GM21619 (cell line): ENCODE measurements around the gene PCBP4.

Source experiments
- ATAC-seq: cut with Tn5 transposase; IDR thresholded peaks from one replicate; pipeline ENCODE4 v1.9.1; 2021; ENCODE audit not compliant: unreplicated experiment

The PCBP4 gene

GRCh38 chr3:51967384-51968169 lies at the start of gene PCBP4:
Gene PCBP4, minus strand, starts transcription at chr3:51967454. Its CDS starts 6,214 bp downstream, at chr3:51961240.
- ATAC-seq: peak; percentile 41

GRCh38 chr3:52015438-52016228 lies 48.4 kb upstream of the PCBP4 start:
- no peak for ATAC-seq

- no peak for ATAC-seq
Measured at GRCh38 chr3:52014613-52015012, 47.4 kb upstream of the PCBP4 start.

- ATAC-seq: no peak
Measured at GRCh38 chr3:52013802-52014598, 46.7 kb upstream of the PCBP4 start.

DNA sequence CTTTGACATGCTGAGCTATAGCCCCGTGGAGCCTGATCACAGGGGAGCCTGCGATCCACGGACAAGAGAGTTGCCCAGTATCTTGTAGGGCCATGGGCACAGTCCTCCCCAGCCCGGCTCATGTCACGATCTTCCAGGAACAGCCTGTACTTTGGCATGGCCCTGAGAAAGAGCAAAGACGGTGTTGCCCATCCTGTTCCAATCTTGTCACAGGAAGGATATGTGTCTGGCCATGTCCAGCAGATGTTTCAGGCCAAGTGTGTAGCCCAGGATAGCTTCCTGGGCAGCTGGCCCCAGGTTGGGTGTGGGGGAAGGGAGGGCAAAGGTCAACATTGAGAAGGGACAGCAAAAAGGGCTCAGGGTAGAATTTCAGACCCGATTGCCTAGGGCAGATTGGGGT lies 45.4 kb upstream of the PCBP4 start:
- no peak for ATAC-seq

- ATAC-seq: no peak
Measured at GRCh38 chr3:52010431-52010830, 43.2 kb upstream of the PCBP4 start.

DNA sequence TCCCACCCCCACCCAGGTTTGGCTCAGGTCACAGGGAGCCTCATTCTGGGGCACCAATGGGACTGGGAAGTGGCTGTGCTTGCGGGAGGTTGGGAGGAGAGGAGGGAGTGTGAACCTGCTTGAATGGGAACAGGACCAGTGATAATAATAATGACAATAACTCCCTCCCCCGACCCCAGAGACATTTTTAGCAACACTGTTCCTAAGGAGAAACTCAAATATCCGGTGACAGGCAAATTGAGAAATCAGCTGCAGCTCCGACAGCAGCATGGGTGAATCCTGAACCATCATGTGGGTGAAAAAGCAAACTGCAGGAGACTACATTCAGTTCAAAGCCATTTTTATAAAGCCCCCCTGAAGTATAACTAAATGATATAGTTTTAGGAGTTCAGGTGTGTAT lies 40.0 kb upstream of the PCBP4 start:
- ATAC-seq: no peak

DNA sequence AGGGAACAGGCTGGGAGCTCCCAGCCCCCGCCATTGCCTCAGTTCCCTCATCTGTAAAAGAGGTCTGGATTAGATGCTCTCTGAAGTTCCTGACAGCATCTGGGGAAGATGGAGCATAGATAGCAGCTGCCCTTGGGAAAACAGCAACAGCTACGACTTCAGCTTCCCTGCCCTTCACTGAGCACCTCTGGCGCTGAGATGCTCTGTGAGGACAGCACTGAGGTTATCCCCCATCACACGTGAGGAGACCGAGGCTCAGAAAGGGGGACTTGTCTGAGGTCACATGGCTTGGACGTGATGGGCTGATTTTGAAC lies 39.5 kb upstream of the PCBP4 start:
- ATAC-seq: no peak

DNA sequence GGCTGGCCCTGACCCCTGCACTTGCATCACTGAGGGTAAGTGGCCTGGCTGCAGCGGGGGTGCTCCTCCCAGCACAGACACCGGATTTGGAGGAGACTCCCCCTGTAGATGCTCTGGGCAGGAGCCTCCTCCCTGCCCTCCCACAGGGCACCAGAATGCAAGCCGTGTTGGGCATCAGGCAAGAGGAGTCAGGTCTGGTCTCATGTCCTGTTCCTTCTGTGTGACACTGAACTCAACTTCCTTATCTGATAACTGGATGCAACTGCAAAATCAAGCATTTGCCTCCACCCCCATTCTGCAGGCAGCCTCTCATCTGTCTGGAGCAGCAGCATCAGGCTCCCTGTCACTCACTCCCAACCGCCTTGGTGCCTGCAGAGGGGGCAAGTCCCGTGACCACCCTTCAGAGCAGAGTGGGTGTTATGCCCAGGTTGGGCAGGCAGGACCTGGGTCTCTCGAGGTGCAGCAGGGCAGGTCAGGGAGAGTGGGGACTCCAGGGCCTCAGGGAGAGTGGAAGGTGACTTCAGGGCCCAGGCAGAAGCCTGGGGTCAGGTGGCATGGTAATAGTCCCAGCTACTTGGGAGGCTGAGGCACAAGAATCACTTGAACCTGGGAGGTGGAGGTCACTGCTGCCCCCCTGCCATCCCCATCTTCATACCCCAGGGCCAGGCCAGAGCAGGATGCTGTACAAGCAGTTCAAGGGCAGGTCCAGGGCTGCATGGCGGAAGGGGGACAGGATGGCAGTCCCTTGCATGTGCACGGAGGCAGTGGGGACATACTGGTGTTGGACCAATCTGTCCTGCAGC lies 39.0 kb upstream of the PCBP4 start:
- ATAC-seq: no peak

GRCh38 chr3:52005571-52005986 lies 38.3 kb upstream of the PCBP4 start:
- no peak for ATAC-seq

GRCh38 chr3:52004906-52005395 lies 37.7 kb upstream of the PCBP4 start:
- no peak for ATAC-seq

- ATAC-seq: no peak
Measured at GRCh38 chr3:52004163-52004787, 37.0 kb upstream of the PCBP4 start.

GRCh38 chr3:52002748-52003147 lies 35.5 kb upstream of the PCBP4 start:
- ATAC-seq: no peak

GRCh38 chr3:52001443-52001974 lies 34.3 kb upstream of the PCBP4 start:
- peak; percentile 84 for ATAC-seq

GRCh38 chr3:51999846-52000245 lies 32.6 kb upstream of the PCBP4 start:
- no peak for ATAC-seq

- no peak for ATAC-seq
Measured at GRCh38 chr3:51998774-51999173, 31.5 kb upstream of the PCBP4 start.

- no peak for ATAC-seq
Measured at GRCh38 chr3:51997935-51998596, 30.8 kb upstream of the PCBP4 start.

DNA sequence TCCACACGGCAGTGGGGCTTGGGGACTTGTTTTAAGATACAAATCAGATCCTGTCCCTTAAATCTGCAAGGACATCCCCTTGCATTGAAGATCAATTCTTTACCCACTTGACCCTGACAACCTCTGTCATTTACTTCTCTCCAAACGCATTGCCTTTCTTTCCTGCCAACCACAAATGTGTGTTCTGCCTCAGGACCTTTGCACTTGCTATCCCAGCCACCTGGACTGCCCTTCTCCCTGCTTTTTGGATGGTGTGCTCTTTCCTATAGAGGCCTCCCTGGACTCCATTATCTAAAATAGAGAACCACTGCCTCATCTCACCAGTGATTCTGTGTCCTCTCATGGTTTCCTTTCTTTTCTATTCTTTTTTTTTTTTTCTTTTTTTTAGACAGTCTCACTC lies 29.9 kb upstream of the PCBP4 start:
- no peak for ATAC-seq
